Measurements from ENCODE around the gene RECQL. TPM values are rescaled to one million over a fixed set of nuclear protein-coding genes. Genes with fewer than 3 reads are reported as not detected.

Gene RECQL
- total RNA-seq, 2 donors from 2014 or later: 39.8 to 66.5 TPM

DNA sequence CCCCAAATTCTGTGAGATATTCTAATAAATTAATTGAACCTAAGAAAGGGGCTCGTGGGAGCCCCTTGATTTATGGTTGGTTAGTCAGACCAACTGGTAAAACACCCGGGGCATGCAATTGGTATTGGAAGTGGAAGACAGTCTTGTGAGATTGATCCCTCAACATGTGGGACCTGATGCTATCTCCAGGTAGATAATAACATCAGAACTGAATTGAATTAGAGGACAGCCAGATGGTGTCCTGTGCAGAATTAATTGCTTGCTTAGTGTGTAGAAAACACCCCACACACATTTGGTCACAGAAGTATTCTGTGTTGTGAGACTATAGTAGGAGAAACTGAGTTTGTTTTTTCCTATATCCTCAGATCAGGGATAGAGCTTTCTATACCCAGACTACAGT is 42.0 kb downstream of the RECQL start:
- Mint-ChIP-seq H3K4me1 (peaks cover 2% of the 10 kb centered on the region), H3K36me3 (ENCODE audit: low read depth) (peaks cover 16% of the 10 kb centered on the region), H3K4me3 (no peak overlapping the region), H3K27me3 (ENCODE audit: insufficient read depth) (peaks cover 4% of the 10 kb centered on the region), H3K27ac (no peak overlapping the region), H3K9me3 (no peaks in the 10 kb centered on the region)
- no peak overlapping the region for H3K9ac ChIP-seq (ENCODE audit: extremely low read depth, low read length, poor library complexity, severe bottlenecking)
- H3K27ac ChIP-seq (ENCODE audit: low read depth, low read length): no peak overlapping the region
- WGBS, 2 experiments (ENCODE audit: insufficient coverage in 1 of 2, insufficient read length in 1 of 2): 90 to 100% methylated on average over 2 of the region's 2 CpGs
- no peak for DNase-seq
- H3K27me3 ChIP-seq (ENCODE audit: control insufficient read depth, insufficient read depth, low read length, poor library complexity, severe bottlenecking): no peaks in the 10 kb centered on the region
- TF ChIP-seq, protein P1, sequence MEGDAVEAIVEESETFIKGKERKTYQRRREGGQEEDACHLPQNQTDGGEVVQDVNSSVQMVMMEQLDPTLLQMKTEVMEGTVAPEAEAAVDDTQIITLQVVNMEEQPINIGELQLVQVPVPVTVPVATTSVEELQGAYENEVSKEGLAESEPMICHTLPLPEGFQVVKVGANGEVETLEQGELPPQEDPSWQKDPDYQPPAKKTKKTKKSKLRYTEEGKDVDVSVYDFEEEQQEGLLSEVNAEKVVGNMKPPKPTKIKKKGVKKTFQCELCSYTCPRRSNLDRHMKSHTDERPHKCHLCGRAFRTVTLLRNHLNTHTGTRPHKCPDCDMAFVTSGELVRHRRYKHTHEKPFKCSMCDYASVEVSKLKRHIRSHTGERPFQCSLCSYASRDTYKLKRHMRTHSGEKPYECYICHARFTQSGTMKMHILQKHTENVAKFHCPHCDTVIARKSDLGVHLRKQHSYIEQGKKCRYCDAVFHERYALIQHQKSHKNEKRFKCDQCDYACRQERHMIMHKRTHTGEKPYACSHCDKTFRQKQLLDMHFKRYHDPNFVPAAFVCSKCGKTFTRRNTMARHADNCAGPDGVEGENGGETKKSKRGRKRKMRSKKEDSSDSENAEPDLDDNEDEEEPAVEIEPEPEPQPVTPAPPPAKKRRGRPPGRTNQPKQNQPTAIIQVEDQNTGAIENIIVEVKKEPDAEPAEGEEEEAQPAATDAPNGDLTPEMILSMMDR (conservative IDR thresholded peaks at IDR 0.05): no peak
- H3K4me1 ChIP-seq (ENCODE audit: control insufficient read depth, insufficient read depth, low read length): no peaks in the 10 kb centered on the region
- H3K9me3 ChIP-seq (ENCODE audit: control insufficient read depth, low read length): no peaks in the 10 kb centered on the region
- H3K4me3 ChIP-seq (ENCODE audit: low read length): no peak overlapping the region
- no peaks in the 10 kb centered on the region for H3K36me3 ChIP-seq (ENCODE audit: control insufficient read depth, insufficient read depth, low read length)

DNA sequence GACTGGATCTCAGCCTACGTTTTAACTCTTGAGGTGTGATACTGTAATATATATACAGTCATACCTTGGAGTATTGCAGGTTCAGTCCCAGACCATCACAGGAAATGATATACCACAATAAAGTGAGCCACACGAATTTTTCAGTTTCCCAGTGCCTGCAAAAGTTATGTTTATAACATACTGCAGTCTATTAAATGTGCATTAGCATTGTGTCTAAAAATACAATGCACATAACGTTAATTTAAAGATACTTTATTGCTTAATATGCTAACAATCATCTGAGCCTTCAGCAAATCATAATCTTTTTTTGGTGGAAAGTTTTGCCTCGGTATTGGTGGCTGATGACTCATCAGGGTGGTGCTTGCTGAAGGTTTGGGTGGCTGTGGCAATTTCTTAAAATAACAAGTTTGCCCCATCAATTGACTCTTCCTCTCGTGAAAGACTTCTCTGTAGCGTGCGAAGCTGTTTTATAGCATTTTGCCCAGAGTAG is 45.1 kb downstream of the RECQL start:
- no peak for DNase-seq
- WGBS, 2 experiments (ENCODE audit: insufficient coverage in 1 of 2, insufficient read length in 1 of 2): 75 to 95% methylated on average over 3 to 7 of the region's 7 CpGs
- no peak overlapping the region for H3K27ac ChIP-seq (ENCODE audit: low read depth, low read length)
- no peak overlapping the region for H3K4me3 ChIP-seq (ENCODE audit: low read length)
- H3K9ac ChIP-seq (ENCODE audit: extremely low read depth, low read length, poor library complexity, severe bottlenecking): no peak overlapping the region
- Mint-ChIP-seq H3K4me1 (peaks cover 2% of the 10 kb centered on the region), H3K27me3 (ENCODE audit: insufficient read depth) (no peaks in the 10 kb centered on the region), H3K9me3 (no peaks in the 10 kb centered on the region), H3K36me3 (ENCODE audit: low read depth) (peaks cover 8% of the 10 kb centered on the region), H3K27ac (no peak overlapping the region), H3K4me3 (no peak overlapping the region)
- H3K27me3 ChIP-seq (ENCODE audit: control insufficient read depth, insufficient read depth, low read length, poor library complexity, severe bottlenecking): no peaks in the 10 kb centered on the region
- no peaks in the 10 kb centered on the region for H3K36me3 ChIP-seq (ENCODE audit: control insufficient read depth, insufficient read depth, low read length)
- no peaks in the 10 kb centered on the region for H3K9me3 ChIP-seq (ENCODE audit: control insufficient read depth, low read length)
- TF ChIP-seq, protein P1 (conservative IDR thresholded peaks at IDR 0.05): no peak
- no peaks in the 10 kb centered on the region for H3K4me1 ChIP-seq (ENCODE audit: control insufficient read depth, insufficient read depth, low read length)

DNA sequence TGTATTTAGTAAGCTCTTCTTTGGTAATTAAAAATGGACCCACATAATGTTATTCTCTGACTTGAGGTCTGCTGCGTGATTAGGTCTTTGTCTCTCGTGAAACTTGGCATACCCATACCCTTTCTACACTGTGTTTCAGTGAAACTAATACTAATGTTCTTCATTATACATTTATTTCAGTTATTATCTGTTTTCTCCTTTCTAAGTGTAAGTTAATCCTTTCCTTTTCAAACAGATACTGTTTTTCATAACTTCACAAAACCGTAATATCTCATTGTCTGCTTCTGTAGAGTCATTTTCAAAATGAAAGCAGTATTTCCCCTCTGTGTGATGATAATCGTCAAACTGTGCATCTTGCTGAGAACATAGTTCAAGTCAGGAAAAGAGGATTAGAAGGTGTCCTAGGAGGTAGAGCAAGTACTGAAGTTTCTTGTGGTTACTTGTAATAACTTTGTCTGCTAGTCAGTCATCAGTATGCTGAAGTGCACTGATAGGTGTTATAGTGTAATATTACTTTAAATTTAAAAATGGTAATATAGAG is 48.1 kb downstream of the RECQL start:
- Histone ChIP-seq H3K4me1 (ENCODE audit: control insufficient read depth, insufficient read depth, low read length) (no peaks in the 10 kb centered on the region), H3K9ac (ENCODE audit: extremely low read depth, low read length, poor library complexity, severe bottlenecking) (no peak overlapping the region), H3K27me3 (ENCODE audit: control insufficient read depth, insufficient read depth, low read length, poor library complexity, severe bottlenecking) (no peaks in the 10 kb centered on the region), H3K36me3 (ENCODE audit: control insufficient read depth, insufficient read depth, low read length) (no peaks in the 10 kb centered on the region), H3K4me3 (ENCODE audit: low read length) (no peak overlapping the region), H3K9me3 (ENCODE audit: control insufficient read depth, low read length) (no peaks in the 10 kb centered on the region), H3K27ac (ENCODE audit: low read depth, low read length) (no peak overlapping the region)
- no peak overlapping the region for H3K27ac Mint-ChIP-seq
- H3K36me3 Mint-ChIP-seq (ENCODE audit: low read depth): peaks cover 9% of the 10 kb centered on the region
- TF ChIP-seq, protein P1 (conservative IDR thresholded peaks at IDR 0.05): no peak
- H3K27me3 Mint-ChIP-seq (ENCODE audit: insufficient read depth): no peaks in the 10 kb centered on the region
- no peaks in the 10 kb centered on the region for H3K9me3 Mint-ChIP-seq
- no peak overlapping the region for H3K4me3 Mint-ChIP-seq
- 80 to 96% methylated on average over 1 to 4 of the region's 4 CpGs for WGBS, 2 experiments (ENCODE audit: insufficient coverage in 1 of 2, insufficient read length in 1 of 2)
- no peaks in the 10 kb centered on the region for H3K4me1 Mint-ChIP-seq
- DNase-seq: no peak

All from endodermal cell (in vitro differentiated cells).